Thoracic aorta (tissue), 2 donors: ENCODE results near the gene PREX1. TPM values are rescaled to one million over a fixed set of nuclear protein-coding genes. Genes with fewer than 3 reads are reported as not detected.

ENCODE experiments used
- ATAC-seq: fragments of 150-250 bp; one replicate; pipeline ENCODE4 v1.8.0; 2017; ENCODE audit warnings: low read depth; ENCODE audit not compliant: insufficient number of reproducible peaks, low FRiP score
- DNase-seq: peaks from one replicate; pipeline ENCODE4 v3.0.0-alpha.2; 2020; ENCODE audit warnings: low spot score
- H3K27ac ChIP-seq, 2 donors: fragments of 200-600 bp; sonication (generic); 1 replicate in 1 of 2; 2 replicates in 1 of 2; pipeline ENCODE4 v1.5.1; 2016; ENCODE audit warnings: mild to moderate bottlenecking in 2 of 2, moderate library complexity in 2 of 2
- H3K27me3 ChIP-seq: fragments of 200-600 bp; sonication (generic); replicated peaks from 2 replicates; pipeline ENCODE4 v1.6.0; 2016; ENCODE audit warnings: mild to moderate bottlenecking; ENCODE audit not compliant: insufficient read depth
- H3K36me3 ChIP-seq: fragments of 200-600 bp; sonication (generic); one replicate; pipeline ENCODE4 v1.5.1; 2016
- H3K4me1 ChIP-seq, 2 donors: fragments of 200-600 bp; sonication (generic); 1 replicate in 1 of 2; 2 replicates in 1 of 2; pipeline versions ENCODE4 v1.5.1 to v1.6.0; 2016; ENCODE audit warnings: low read depth in 2 of 2, mild to moderate bottlenecking in 1 of 2; ENCODE audit not compliant: control insufficient read depth in 1 of 2
- H3K4me3 ChIP-seq: fragments of 200-600 bp; sonication (generic); 2 replicates; pipeline ENCODE4 v1.5.1; 2016; ENCODE audit warnings: mild to moderate bottlenecking
- H3K9me3 ChIP-seq: fragments of 200-600 bp; sonication (generic); 2 replicates; pipeline ENCODE4 v1.5.1; 2016
- CTCF ChIP-seq: fragments of 200-600 bp; sonication (generic); IDR thresholded peaks from one replicate; pipeline ENCODE4 v1.5.1; 2019; ENCODE audit warnings: antibody characterized with exemption
- total RNA-seq, 2 donors: library from RNA; depleted of rRNA; stranded (reverse); fragments of >200 nt; gene quantifications; one replicate each; pipeline versions ENCODE4 v1.1.0 to v1.2.3, GENCODE V29; 2016

The PREX1 gene
- total RNA-seq, 2 donors from 2014 or later = 94.6 to 101 TPM

GRCh38 chr20:48686238-48687116 lies 141.3 kb downstream of the PREX1 start:
- DNase-seq (no peak), ATAC-seq (no peak)
- peak overlapping the region; percentile 68 to 73 for H3K27ac ChIP-seq
- H3K9me3 ChIP-seq = no peaks in the 10 kb centered on the region
- peaks cover 27 to 80% of the 10 kb centered on the region in 2 donors for H3K4me1 ChIP-seq
- TF ChIP-seq CTCF = peak; percentile 17
- no peaks in the 10 kb centered on the region for H3K27me3 ChIP-seq
- peak overlapping the region; percentile 3 for H3K4me3 ChIP-seq
- no peaks in the 10 kb centered on the region for H3K36me3 ChIP-seq

GRCh38 chr20:48685300-48685699 lies 142.5 kb downstream of the PREX1 start:
- H3K9me3 ChIP-seq = no peaks in the 10 kb centered on the region
- peaks cover 27 to 75% of the 10 kb centered on the region in 2 donors for H3K4me1 ChIP-seq
- no peak for TF ChIP-seq CTCF
- no peak overlapping the region for H3K4me3 ChIP-seq
- H3K36me3 ChIP-seq = peaks cover 8% of the 10 kb centered on the region
- no peaks in the 10 kb centered on the region for H3K27me3 ChIP-seq
- no peak for ATAC-seq
- H3K27ac ChIP-seq = no peak overlapping the region
- no peak for DNase-seq

- Histone ChIP-seq H3K27ac (peak overlapping the region; percentile 8 to 29), H3K4me3 (no peak overlapping the region), H3K27me3 (no peaks in the 10 kb centered on the region), H3K36me3 (peaks cover 14% of the 10 kb centered on the region), H3K4me1 (peaks cover 27 to 75% of the 10 kb centered on the region in 2 donors), H3K9me3 (no peaks in the 10 kb centered on the region)
- ATAC-seq (no peak), DNase-seq (no peak)
- TF ChIP-seq CTCF = no peak
Measured at GRCh38 chr20:48684501-48685041, 143.2 kb downstream of the PREX1 start.

GRCh38 chr20:48683467-48684175 lies 144.2 kb downstream of the PREX1 start:
- Histone ChIP-seq H3K36me3 (peaks cover 21% of the 10 kb centered on the region), H3K27me3 (no peaks in the 10 kb centered on the region), H3K9me3 (no peaks in the 10 kb centered on the region), H3K27ac (peak overlapping the region; percentile 71), H3K4me3 (no peak overlapping the region), H3K4me1 (peaks cover 27 to 73% of the 10 kb centered on the region in 2 donors)
- TF ChIP-seq CTCF = no peak
- ATAC-seq = no peak
- DNase-seq = no peak
